Fibroblast of lung (primary cell): ENCODE data around the gene ADARB1.
A peak's percentile ranks its signal among the peaks of the same experiment; 100 is the strongest.

ENCODE experiments used
- EZH2 ChIP-seq: IDR thresholded peaks from 2 replicates; pipeline ENCODE4 v1.5.1; 2012; ENCODE audit warnings: low read length, control low read depth, mild to moderate bottlenecking; ENCODE audit errors: missing control alignments
- TF ChIP-seq, protein P1 (sequence below), 2 donors: IDR thresholded peaks in 1 of 2; conservative IDR thresholded peaks in 1 of 2; 1 replicate in 1 of 2; 2 replicates in 1 of 2; pipeline ENCODE4 v1.5.1; 2011 to 2012; ENCODE audit warnings: low read length in 2 of 2, control low read depth in 1 of 2, inconsistent platforms in 1 of 2, low read depth in 1 of 2, mild to moderate bottlenecking in 1 of 2

DNA sequence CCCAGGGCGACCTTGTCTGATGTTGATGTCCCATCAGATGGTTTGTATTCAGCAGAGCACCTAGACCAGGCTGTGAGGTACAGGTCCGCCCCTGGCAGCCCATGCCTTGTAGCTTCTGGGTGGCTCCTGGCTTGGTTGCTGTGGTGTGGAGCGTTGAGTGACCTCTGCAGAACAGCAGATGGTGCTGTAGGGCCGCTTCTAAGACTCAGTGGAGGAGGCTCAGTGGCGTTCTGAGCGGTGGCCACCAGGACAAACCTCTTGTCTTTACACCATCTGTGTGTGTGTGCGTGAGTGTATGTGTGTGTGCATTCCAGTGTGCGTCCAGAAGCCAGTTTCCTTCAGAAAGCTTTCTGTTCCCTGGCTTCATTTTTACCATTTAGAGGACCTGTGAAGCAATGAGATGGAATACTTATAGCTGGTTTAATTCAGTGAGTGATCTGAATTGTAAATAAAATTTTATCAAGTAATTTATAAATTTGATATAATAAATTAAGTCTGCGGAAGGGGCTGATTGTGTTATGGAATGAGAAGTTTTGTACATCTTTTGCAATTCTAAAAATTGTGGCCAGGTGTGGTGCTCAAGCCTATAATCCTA is 66.1 kb downstream of the ADARB1 start:
- TF ChIP-seq, protein P1, sequence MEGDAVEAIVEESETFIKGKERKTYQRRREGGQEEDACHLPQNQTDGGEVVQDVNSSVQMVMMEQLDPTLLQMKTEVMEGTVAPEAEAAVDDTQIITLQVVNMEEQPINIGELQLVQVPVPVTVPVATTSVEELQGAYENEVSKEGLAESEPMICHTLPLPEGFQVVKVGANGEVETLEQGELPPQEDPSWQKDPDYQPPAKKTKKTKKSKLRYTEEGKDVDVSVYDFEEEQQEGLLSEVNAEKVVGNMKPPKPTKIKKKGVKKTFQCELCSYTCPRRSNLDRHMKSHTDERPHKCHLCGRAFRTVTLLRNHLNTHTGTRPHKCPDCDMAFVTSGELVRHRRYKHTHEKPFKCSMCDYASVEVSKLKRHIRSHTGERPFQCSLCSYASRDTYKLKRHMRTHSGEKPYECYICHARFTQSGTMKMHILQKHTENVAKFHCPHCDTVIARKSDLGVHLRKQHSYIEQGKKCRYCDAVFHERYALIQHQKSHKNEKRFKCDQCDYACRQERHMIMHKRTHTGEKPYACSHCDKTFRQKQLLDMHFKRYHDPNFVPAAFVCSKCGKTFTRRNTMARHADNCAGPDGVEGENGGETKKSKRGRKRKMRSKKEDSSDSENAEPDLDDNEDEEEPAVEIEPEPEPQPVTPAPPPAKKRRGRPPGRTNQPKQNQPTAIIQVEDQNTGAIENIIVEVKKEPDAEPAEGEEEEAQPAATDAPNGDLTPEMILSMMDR (conservative IDR thresholded peaks at IDR 0.05 in 1 of 2, IDR thresholded peaks at IDR 0.05 in 1 of 2; ENCODE audit: low read depth in 1 of 2, low read length in 2 of 2): peak; percentile 92 to 96
- no peak for TF ChIP-seq EZH2
